GM12873 (cell line): ENCODE measurements around the gene LRIG2.

Experiments used
- TF ChIP-seq, protein P1 (sequence below): IDR thresholded peaks from 2 replicates; pipeline ENCODE4 v1.5.1; 2012; ENCODE audit warnings: low read depth, mild to moderate bottlenecking, moderate library complexity, low read length, control low read depth; ENCODE audit not compliant: insufficient read depth; ENCODE audit errors: missing control alignments

The LRIG2 gene

GRCh38 chr1:113096493-113096892 is 23.5 kb downstream of the LRIG2 start:
- TF ChIP-seq, protein P1, sequence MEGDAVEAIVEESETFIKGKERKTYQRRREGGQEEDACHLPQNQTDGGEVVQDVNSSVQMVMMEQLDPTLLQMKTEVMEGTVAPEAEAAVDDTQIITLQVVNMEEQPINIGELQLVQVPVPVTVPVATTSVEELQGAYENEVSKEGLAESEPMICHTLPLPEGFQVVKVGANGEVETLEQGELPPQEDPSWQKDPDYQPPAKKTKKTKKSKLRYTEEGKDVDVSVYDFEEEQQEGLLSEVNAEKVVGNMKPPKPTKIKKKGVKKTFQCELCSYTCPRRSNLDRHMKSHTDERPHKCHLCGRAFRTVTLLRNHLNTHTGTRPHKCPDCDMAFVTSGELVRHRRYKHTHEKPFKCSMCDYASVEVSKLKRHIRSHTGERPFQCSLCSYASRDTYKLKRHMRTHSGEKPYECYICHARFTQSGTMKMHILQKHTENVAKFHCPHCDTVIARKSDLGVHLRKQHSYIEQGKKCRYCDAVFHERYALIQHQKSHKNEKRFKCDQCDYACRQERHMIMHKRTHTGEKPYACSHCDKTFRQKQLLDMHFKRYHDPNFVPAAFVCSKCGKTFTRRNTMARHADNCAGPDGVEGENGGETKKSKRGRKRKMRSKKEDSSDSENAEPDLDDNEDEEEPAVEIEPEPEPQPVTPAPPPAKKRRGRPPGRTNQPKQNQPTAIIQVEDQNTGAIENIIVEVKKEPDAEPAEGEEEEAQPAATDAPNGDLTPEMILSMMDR, result no peak

DNA sequence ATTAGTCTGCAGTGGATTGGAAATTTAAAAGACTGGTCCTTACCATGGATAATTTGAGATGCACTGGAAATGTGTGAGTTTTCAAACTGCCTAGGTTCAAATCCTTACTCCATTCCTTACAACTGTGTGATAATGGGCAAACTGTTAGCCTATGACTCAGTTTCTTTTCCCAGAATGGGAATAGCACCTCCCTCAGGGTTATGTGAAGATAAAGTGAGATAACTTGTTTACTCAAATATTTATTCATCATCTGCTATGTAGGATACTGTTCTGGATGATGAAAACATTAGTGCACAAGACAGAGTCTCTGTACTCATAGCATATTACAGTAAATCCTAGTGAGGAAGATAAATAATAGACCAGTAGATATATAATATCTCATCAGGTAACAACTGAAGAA is 28.6 kb downstream of the LRIG2 start:
- TF ChIP-seq, protein P1, result no peak

DNA sequence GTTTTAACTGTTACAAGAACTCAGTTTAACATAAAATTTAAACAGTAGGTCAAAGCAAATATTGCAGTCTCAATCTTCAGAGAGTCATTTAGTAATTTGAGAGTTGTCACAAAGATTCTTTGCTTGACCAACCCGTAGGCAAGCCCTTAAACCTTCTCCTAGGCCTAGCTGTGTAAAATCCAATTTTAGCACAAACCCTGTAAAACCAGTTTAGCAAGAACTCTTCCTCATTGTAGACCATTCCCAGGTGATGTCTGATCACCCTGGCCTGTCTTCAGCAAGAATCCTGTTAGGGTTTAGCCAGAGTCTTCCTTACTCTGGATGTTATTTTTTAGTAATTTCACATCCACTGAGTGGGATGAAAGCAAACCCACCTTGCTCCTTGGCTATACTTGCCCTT is 30.1 kb downstream of the LRIG2 start:
- TF ChIP-seq, protein P1, result no peak

- TF ChIP-seq, protein P1, result no peak
Measured at GRCh38 chr1:113103977-113104376, 31.0 kb downstream of the LRIG2 start.

- TF ChIP-seq, protein P1, result no peak
Measured at GRCh38 chr1:113106910-113107309, 33.9 kb downstream of the LRIG2 start.

- TF ChIP-seq, protein P1, result no peak
Measured at GRCh38 chr1:113109908-113110554, 37.0 kb downstream of the LRIG2 start.

DNA sequence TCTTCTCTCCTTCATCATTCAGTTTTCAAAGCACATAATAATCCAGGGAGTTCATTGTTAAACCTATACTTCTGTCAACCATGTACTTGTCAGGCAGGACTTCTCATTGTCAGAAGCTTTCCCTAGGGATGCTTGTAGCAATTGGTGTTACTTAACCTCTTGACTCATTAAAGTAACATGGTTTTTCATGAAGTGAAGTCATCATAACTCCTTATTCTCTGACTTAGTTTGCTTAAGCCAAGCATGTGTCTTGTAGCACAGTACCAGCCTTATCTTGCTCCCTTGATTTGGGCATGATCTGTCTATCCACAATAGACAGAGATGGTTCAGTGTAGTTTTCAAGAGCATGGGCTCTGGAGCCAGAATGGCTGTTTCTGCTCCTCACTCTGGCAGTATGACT is 45.3 kb downstream of the LRIG2 start:
- TF ChIP-seq, protein P1, result no peak
